GM19043 (cell line): ENCODE data around the gene RPS6KA2.

Experiments
- ATAC-seq: cut with Tn5 transposase; IDR thresholded peaks from one replicate; pipeline ENCODE4 v1.9.1; 2021; ENCODE audit warnings: low read depth; ENCODE audit not compliant: unreplicated experiment

RPS6KA2 gene

DNA sequence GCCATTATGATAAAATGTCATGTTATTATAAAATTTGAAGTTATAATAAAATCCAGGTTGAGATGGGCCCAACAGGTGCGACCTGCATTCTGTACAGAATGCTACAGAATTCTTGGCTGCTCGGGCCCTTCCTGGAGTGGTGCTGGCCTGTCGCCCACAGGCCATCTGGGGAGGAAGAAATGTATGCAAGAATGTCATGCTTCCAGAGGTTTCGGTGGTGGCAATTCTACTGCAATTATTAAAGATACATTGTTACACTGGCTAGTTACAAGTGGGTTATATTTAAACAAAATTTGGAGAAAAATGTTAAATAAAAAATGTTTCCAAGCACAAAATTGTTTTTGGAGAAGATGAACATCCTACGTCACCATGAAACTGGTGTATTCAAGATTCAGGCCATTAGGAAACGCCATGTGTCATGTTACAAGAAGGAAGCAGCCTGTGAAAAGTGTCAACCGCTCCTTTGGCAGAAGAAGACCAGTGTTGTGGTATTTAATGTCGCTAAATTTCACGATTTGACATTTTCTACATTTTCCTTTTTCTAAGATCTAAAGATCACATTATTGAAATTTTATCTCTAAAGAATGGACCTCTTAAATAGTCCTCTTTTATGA is 47.7 kb downstream of the RPS6KA2 start:
- ATAC-seq = no peak

GRCh38 chr6:166578536-166579236 is 48.4 kb downstream of the RPS6KA2 start:
- no peak for ATAC-seq

DNA sequence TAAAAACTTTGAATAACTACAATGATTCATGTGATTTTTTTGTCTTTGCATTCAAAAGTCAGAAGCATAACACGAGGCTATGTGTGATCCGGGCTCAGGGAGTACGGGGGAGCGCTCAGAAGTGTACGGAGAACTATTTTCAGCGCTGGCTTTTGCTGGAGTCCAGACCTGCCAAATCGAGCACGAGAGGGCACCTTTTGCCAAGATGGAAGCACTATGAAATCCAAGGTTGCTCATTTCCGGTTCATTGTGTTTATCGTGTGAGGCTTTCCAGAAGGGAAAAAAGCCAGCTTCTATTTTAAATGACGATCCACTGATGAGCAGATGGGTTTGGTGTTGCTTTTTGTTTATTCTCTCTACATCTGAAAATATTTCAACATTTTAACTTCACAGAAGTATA is 51.8 kb downstream of the RPS6KA2 start:
- no peak for ATAC-seq

DNA sequence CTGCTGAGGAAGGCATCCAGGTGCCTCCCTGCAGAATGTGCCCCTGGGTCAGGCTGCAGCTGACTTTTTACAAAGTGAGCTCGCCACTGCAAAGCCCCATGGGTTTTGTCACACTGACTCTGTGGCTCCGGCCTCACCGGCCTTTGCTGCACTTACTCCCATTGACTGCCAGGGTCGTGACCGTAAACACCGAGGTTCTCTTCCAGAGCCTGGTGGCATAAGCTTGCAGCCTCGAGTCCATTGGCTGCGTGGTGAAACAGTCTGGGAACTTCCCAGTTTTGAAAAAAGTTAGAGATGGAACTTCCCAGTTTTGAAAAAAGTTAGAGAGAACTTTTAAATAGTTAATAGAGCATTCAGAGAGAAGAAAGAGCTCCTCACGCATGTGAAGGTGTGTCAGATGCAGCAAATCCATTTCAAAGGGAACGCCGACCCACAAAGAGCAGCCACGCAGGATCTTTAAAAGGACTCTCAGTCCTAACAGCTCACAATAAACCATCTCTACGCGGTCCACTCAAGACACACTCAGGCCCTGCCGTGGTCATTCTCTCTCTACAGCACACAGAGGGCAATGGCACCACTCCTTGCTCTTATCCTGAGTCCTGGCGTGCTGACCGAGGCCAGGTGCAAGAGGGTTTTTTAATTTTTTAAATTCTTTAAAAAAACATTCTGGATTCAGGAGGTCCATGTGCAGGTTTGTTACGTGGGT is 53.4 kb downstream of the RPS6KA2 start:
- no peak for ATAC-seq

DNA sequence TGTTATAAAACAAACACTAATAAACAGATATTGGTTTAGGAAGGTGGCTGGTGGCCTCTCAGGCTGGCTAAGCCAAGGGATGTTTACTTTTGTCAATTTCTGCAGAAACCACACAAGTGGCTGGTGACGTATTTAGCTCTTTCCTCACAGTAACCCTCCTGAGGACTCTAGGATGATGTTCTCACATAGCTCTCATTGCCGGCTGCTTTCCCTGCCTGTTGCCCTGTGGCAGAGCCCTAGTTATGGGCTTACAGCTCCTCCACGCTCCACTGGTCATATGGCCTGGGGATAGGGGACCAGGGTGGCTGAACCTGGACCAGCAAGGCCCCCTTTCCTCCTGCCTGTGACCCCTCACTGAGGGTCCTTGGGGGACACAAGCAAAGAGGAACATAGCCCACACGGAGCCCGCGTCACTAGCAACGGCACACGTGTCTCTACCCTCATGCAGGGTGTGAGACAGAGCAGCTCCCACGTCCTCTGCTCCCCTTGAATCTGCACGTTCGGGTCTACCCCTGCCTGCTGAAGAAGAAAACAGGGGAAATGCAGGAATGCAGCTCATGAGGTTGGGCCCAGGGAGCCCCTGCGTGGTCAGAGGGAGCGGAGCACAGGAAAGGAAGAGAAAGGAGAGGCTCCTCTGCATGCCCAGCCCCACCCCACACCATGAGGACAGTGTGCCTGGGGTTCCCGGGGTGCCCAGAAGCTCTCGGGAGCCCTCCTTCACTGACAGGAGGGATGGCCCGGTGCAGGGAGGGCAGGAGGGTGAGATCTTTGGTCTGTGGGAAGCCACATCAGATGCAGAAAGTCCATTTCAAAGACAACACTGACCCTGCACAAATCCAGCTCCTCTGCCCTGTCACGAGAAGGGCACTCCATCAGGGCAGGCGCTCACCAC is 54.4 kb downstream of the RPS6KA2 start:
- ATAC-seq = no peak

DNA sequence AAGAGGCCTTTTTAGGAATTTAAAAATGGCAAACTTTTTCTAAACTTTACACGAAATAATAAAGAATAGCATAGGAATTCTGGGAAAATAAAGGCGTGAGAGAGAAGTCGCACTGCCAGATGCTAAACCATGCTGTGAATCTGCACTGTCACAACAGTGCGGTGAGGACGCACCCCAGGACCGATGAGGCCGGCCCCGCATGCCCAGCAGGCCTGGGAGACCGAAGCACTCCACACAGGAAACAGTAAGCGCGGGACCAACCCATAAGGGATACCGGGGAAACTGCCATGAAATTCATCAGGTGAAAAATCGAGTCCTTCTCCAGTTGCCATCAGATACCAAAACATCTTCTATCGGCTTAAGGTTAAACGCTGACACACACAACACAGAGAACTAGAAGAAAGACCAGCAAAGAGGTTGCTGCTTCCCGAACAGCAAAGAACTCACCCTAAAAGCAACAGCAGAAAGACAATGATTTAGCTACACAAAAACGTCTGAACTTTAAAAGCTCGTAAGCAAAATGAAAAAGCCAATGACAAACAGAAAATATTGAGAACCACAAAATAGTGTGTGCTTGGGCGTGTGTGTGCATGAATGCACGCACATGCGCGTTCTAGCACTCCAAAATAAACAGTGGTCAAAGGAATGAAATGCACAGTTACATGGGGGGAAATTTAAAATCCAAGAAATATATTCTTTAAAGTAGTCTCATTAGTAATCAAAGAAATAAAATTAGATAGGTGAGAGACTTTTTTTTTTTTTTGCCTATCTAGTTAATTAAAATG is 55.9 kb downstream of the RPS6KA2 start:
- no peak for ATAC-seq

DNA sequence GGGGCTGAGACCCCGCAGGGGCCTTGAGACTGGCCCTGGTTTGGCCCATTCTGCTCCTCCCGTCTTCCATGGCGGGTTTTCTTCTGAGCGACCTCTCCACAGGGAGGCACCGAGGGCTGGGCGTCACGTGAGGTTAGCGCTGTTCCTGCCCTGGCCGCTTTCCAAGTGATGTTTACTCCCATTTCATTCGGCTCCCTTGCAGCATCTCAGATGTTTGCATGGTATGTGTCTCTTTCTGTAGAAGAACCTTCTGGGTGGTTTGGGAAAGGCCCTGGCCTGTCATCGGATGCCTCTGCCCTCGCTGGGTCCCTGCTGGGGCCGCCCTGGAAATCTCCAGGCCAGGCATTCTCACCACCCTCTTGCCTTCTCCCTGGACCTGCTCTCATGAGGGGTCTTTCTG is 57.8 kb downstream of the RPS6KA2 start:
- ATAC-seq = no peak

GRCh38 chr6:166567813-166568212 is 59.2 kb downstream of the RPS6KA2 start:
- no peak for ATAC-seq

DNA sequence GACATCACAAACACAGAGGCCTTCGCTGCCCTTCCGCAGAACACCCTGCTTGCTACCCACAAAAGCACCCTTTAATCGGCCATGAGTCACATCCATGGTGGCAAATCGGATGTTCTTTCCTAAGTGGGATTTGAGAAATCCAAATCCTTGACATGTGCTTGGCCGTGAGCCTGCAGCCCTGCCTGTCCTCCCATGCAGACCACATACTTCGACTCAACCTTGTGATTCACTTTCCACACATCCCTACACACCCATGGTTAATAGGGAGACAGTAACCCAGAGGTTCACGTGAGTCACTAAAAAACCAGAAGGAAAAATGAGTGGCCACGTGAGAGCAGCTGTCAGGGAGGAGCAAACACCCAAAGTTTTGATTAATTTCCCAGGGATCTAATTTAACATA is 59.9 kb downstream of the RPS6KA2 start:
- no peak for ATAC-seq

DNA sequence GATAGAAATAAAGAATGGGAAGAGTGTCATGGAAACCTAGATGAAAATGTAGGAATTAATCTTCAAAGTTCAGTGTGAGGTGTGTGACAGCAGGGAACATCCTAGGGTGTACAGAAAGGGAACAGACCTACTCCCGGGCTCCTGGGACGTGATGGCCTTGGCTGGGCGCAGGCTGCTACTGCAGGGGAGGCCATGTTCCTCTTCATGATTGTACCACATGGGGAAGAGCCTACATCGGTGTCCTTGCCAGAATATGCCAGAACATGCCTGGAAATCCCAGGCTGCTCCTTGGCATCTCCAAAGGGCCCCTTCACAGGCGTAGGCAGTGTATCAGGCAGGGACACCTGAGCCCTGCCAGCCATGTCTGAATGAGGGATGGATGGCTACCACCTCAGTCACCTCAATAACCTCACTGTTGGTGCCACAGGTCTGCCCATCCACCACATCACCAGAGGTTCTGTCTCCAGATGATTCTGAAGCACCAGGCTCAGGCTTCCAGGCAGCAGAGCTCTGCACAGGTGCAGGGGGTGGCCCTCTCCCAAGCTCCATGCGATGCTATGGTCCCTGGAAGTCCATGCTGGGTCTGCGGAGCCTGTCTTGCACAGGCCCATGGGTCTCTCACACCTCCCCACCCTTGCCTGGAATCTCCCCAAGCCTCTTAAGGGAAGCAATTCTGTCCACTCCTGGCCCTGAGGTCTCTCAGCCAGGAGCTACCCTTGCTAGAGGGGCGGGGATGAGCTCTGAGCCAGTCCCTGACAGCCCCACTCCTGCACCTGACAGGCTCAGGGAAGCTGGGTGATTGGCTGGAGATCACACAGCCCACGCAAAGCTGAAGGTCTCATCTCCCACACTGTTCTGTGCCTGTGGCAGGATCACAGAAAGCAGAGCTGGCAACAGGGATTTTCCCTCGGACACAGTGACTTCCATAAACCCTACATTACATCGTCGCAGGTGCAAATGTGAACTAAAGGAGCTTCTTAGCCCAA is 60.7 kb downstream of the RPS6KA2 start:
- ATAC-seq = no peak

DNA sequence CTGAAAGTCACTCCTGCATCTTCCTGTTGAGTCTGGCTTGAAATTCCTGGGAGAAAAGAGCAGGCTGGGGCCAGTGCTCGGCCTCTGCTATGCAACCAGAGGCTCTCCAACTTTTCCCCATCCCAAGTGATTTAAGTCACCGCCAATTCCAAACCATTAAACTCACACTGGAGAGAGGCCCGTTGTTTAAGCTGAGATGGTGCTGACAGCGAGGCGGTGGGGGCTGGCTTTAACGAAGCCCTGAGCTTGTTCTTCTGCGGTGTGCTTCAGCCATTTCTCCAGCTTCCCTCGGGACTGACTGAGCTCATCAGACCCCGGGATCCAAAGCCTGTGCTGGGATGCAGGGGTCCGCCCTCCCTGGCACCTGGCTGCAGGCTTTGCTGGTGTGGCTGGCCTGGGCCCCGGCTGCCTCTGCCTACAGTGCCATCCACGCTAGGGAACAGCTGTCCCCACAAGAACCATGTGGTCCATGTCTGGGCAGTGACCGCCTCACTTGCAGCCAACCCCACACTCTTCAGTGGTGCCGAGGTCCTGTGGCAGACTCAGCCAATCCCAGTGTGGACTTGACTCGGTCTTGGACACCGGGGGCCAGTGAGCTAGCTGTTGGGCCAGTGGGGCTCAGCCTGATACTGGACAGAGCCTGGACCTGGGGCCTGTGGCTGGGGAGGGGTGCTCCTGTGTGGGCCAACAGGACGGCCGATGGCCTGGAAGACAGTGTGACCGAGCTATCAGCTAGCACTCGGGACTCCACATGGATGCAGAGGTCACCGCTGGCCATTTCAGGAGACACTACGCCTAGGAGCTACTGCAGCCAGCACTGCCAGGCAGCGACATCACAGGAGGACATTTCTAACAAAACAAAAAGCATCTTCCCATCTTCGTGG is 61.7 kb downstream of the RPS6KA2 start:
- ATAC-seq = no peak

DNA sequence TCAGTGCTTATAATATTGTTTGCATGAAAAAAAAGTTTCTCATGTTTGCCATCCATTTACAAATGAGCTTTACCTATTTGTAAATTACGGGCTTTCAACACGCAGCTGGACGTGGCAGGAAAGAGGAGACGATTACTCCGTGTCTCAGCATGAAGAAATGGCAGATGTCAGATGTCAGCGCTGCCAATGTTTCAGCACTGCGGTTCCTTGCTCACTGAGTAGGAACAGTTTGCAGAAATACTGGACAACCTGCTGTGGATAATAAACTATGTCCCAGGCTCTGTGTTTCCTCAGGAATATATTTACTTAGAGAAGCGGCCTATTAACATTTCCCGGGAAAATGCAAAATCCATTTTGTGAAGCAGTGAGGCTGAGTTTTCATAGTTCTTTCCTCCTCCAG is 63.2 kb downstream of the RPS6KA2 start:
- ATAC-seq = no peak

DNA sequence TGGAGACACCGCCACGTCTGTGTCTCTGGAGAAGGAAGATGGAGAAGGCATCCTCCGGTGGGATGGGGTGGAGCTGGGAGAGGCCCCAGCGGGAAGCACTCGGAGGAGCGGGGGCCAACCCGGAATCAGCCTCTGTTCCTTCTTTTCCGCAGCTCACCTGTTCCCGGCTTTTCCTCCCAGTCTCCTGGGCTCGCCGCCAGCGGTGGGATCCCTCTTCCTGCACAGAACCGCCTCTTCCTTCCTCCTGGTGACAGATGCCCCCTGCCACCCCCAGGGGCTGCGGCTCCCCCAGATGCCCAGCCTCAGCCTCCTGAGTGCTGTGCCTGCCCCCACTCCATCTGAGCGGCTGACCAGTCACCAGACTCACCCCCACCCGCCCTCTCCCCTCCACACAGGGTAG is 63.9 kb downstream of the RPS6KA2 start:
- no peak for ATAC-seq

DNA sequence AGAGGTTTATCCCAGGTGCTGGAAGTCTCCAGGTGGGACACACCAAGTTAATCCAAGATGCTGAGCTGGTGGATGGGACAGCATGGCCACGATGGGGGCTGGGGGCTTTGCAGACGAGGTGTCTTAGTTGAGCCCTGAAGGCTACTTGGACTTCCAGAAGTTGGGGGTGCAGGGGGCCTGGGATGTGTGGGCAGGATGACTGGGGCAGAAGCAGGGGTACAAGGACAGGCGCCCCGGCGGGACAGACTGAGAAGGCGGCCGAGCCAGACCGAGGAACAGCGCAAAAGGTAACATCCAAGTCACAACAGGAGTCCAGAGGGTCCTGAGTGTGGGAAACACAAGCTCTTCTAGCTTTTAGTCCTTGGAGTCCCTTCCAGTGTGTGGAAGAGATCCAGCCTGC is 64.3 kb downstream of the RPS6KA2 start:
- ATAC-seq = no peak

DNA sequence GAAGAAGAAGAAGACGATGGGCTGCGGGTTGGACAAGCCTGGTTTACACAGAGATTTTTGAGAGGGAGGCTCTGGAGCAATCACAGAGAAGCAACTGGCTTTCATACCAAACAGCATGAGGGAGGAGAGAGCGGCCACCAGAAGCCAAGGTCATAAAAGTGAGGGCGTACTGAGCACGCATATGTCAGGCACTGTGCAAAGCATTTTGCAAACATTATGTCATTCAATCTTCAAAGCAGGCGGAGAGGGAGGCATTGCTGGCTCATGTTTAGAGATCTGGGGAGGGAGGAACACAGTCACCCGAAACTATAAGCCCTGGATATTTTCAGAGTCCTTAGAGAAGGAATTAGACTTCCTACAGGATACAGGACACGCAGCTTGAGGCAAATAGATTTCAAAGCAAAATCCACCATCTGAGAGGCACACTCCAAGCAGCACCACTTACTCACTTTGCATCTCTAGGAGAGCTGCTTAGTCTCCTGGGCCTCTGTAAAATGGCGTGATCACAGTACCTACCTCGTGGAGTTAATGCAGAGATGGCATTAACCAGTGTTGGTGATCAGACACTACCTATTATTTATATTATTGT is 65.2 kb downstream of the RPS6KA2 start:
- no peak for ATAC-seq

DNA sequence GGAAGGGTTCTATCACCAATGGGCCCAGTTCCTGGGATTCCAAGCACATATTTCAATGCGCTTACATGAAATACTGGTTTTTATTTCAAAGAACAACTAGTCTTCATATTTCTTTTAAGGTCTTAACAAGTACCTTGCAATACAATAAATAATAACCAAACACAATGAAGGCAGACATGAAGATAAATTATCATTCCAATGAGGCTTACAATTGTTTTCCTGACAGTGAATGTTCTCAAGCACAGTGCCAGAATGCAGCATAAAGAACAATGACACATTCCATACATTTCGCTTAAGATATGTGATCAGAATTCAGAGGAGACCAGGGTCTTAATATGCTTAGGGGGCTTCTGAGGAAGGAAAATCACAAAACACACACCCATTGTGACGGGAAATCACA is 66.8 kb downstream of the RPS6KA2 start:
- no peak for ATAC-seq

DNA sequence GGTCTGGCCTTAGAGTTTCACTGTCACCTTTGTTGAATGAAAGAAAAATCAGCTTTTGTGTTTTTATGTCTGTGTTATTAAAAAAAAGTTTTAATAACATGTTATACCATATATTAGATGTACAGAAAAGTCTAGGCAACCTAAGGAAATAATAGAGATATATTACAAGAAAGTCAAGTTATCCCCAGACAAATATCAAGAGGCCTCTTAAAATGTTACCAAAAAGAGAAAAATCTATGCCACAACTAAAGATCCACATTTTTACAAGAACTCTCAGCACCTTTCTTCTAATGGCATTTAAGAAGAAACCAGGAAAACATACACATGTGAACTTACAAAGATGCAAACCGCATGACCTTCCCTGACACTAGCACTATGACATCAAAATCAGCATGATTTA is 67.4 kb downstream of the RPS6KA2 start:
- no peak for ATAC-seq

- ATAC-seq = no peak
Measured at GRCh38 chr6:166559211-166559610, 67.8 kb downstream of the RPS6KA2 start.
